GM20000 (cell line): ENCODE measurements around the gene BSX.

ENCODE experiments used
- DNase-seq: peaks from one replicate; pipeline ENCODE4 v3.0.0; 2012; ENCODE audit warnings: low spot score
- TF ChIP-seq, protein P1 (sequence below): IDR thresholded peaks from 2 replicates; pipeline ENCODE4 v1.5.1; 2012; ENCODE audit warnings: mild to moderate bottlenecking, control low read depth; ENCODE audit errors: extremely low read depth, missing control alignments

BSX gene

DNA sequence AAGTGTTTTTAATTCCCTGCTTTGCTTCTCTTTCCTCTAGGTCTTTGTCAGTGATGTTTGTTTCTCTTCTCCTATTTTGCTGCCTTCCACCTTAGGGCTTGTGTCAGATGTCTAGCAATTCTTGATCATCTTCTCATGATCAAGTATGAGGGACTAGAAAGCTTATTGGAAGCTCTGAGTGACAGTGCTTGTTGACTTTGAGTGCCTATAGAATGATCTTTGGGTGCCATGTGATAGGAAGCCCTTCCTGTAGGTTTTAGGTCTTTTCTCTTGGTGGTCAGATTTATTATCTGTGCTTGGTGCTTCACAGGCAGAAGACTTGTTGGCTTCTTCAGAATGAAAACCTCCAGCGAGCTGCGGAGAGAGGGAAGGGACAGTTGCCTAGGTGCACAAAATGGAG, 43.1 kb downstream of the BSX start:
- TF ChIP-seq, protein P1, sequence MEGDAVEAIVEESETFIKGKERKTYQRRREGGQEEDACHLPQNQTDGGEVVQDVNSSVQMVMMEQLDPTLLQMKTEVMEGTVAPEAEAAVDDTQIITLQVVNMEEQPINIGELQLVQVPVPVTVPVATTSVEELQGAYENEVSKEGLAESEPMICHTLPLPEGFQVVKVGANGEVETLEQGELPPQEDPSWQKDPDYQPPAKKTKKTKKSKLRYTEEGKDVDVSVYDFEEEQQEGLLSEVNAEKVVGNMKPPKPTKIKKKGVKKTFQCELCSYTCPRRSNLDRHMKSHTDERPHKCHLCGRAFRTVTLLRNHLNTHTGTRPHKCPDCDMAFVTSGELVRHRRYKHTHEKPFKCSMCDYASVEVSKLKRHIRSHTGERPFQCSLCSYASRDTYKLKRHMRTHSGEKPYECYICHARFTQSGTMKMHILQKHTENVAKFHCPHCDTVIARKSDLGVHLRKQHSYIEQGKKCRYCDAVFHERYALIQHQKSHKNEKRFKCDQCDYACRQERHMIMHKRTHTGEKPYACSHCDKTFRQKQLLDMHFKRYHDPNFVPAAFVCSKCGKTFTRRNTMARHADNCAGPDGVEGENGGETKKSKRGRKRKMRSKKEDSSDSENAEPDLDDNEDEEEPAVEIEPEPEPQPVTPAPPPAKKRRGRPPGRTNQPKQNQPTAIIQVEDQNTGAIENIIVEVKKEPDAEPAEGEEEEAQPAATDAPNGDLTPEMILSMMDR: no peak
- no peak for DNase-seq

GRCh38 chr11:122937983-122938382, 43.7 kb downstream of the BSX start:
- no peak for DNase-seq
- TF ChIP-seq, protein P1: no peak

GRCh38 chr11:122933416-122933815, 48.2 kb downstream of the BSX start:
- DNase-seq: no peak
- TF ChIP-seq, protein P1: no peak

DNA sequence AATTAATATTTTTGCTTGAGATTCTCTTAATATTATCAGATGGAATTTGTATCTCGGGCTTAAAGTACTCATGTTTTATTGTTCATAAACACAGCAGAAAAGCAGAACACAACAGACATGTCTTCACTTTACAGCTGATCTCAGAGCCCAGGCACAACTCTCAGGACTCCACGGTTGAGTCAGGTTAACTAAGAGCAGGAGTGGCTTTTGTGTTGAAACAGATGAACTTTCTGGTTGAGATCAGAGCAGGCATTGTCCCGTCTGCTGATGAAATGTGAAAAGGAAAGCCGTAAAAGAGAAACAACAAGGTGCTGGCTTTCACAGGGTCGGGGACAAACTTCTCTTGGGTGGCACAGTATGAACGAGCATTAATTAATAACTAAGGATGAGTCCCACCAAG, 50.1 kb downstream of the BSX start:
- TF ChIP-seq, protein P1: no peak
- DNase-seq: no peak
